ENCODE results near the gene NOS2. TPM values are rescaled to one million over a fixed set of nuclear protein-coding genes. Genes with fewer than 3 reads are reported as not detected.
A peak's percentile ranks its signal among the peaks of the same experiment; 100 is the strongest.

Gene NOS2
- total and polyA plus RNA-seq, 7 donors: 0.16 to 94.0 (median 2.2) TPM; not detected in 1

DNA sequence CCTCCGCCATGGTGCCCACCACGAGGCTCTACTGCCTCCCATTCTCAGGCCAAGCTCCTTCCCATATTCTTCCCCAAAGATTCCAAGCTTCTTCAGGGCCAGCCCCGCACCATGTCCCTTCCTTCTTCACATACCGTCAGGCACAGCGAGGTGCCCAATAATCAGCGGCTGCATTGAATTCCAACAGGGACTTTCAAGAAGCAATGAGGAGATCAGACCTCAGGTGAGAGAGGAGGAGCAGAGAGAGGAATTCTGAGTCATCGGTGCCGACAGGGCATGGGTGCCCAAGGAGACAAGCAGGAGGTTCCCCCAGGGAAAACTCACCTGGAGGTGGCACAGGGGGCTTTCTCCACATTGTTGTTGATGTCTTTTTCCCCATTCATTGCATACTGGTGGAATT lies 2.0 kb downstream of the NOS2 start:
- TF ChIP-seq, protein P1, sequence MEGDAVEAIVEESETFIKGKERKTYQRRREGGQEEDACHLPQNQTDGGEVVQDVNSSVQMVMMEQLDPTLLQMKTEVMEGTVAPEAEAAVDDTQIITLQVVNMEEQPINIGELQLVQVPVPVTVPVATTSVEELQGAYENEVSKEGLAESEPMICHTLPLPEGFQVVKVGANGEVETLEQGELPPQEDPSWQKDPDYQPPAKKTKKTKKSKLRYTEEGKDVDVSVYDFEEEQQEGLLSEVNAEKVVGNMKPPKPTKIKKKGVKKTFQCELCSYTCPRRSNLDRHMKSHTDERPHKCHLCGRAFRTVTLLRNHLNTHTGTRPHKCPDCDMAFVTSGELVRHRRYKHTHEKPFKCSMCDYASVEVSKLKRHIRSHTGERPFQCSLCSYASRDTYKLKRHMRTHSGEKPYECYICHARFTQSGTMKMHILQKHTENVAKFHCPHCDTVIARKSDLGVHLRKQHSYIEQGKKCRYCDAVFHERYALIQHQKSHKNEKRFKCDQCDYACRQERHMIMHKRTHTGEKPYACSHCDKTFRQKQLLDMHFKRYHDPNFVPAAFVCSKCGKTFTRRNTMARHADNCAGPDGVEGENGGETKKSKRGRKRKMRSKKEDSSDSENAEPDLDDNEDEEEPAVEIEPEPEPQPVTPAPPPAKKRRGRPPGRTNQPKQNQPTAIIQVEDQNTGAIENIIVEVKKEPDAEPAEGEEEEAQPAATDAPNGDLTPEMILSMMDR (IDR thresholded peaks at IDR 0.05): no peak
- 17 to 66% methylated on average over 8 of the region's 8 CpGs for WGBS, 2 donors
- Histone ChIP-seq H3K36me3 (no peaks in the 10 kb centered on the region), H3K9me3 (no peaks in the 10 kb centered on the region), H3K27me3 (peaks cover 0 to 12% (median 9%) of the 10 kb centered on the region in 3 donors), H3K4me3 (no peak overlapping the region), H3K27ac (no peak overlapping the region), H3K4me1 (peaks cover 0 to 8% (median 5%) of the 10 kb centered on the region in 4 donors)
- no peak for DNase-seq
- intact Hi-C loops (cut with DNase I): no loop called here

- no peak for TF ChIP-seq POLR2A (IDR thresholded peaks at IDR 0.05)
- TF ChIP-seq EP300 (IDR thresholded peaks at IDR 0.05): no peak
- TF ChIP-seq, protein P1 (IDR thresholded peaks at IDR 0.05): no peak
- no peak for TF ChIP-seq POLR2AphosphoS5 (IDR thresholded peaks at IDR 0.05)
- intact Hi-C loops (cut with DNase I): no loop called here
- 25 to 61% methylated on average over 9 of the region's 9 CpGs for WGBS, 2 donors
Observed at GRCh38 chr17:27797390-27798091, 2.8 kb downstream of the NOS2 start.

DNA sequence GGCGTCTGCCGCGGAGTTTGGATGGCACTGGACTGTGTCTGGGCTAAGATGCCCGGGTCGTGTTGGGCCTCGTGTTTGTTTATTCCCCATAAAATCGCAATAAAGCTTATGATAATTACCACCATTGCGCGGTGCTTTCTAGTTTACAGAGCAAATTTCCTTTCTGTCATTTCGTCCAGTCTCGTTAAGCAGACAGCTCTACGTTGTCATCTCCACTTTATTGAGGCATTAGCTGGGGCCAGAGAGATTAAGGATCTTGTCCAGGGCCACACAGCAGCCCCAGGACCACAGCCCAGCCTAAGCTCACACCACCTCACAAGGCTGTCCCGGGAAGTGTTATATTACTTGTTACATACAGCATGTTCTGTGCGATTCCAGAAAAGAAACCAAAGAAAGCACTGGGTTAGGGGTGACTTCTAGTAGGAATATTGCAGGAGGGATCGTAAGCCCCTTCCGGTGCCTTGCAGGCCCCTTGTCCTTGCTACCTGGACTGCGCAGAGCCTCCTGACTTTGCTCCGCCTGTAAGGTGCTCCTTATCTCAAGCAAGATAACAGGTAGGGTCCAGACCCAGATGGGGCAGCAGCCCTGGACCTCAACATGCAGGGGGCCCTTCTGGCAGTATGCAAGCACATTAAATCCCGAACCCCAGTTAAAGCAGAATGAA lies 6.3 kb downstream of the NOS2 start:
- TF ChIP-seq POLR2A (IDR thresholded peaks at IDR 0.05): no peak
- no peak for TF ChIP-seq POLR2AphosphoS5 (IDR thresholded peaks at IDR 0.05)
- H3K36me3 ChIP-seq: no peaks in the 10 kb centered on the region
- peaks cover 3 to 34% (median 30%) of the 10 kb centered on the region in 3 donors for H3K27me3 ChIP-seq
- WGBS, 2 donors: 8 to 27% methylated on average over 19 of the region's 19 CpGs
- DNase-seq: no peak
- peaks cover 0 to 12% (median 9%) of the 10 kb centered on the region in 4 donors for H3K4me1 ChIP-seq
- H3K27ac ChIP-seq: no peak overlapping the region
- H3K4me3 ChIP-seq: peak overlapping the region in 3 of 4 donors; percentile 28 to 43 (median 37)
- no peaks in the 10 kb centered on the region for H3K9me3 ChIP-seq
- intact Hi-C loops (cut with DNase I): no loop called here

More at GRCh38 chr17:27797390-27798091, 2.8 kb downstream of the NOS2 start:
- H3K36me3 ChIP-seq: no peaks in the 10 kb centered on the region
- peaks cover 0 to 21% (median 18%) of the 10 kb centered on the region in 3 donors for H3K27me3 ChIP-seq
- H3K27ac ChIP-seq: no peak overlapping the region
- no peaks in the 10 kb centered on the region for H3K9me3 ChIP-seq
- no peak overlapping the region for H3K4me3 ChIP-seq
- no peak for DNase-seq
- H3K4me1 ChIP-seq: peaks cover 0 to 12% (median 9%) of the 10 kb centered on the region in 4 donors

GRCh38 chr17:27793168-27793905 lies 7.0 kb downstream of the NOS2 start:
- H3K4me3 ChIP-seq: peak overlapping the region in 3 of 4 donors; percentile 28 to 43 (median 37)
- intact Hi-C loops (cut with DNase I): no loop called here
- H3K27ac ChIP-seq: no peak overlapping the region
- WGBS, 2 donors: 7 to 14% methylated on average over 58 of the region's 58 CpGs
- H3K9me3 ChIP-seq: no peaks in the 10 kb centered on the region
- DNase-seq: no peak
- H3K4me1 ChIP-seq: peaks cover 0 to 12% (median 9%) of the 10 kb centered on the region in 4 donors
- H3K36me3 ChIP-seq: no peaks in the 10 kb centered on the region
- peaks cover 3 to 34% (median 30%) of the 10 kb centered on the region in 3 donors for H3K27me3 ChIP-seq
- TF ChIP-seq EP300 (IDR thresholded peaks at IDR 0.05): no peak
- no peak for TF ChIP-seq POLR2AphosphoS5 (IDR thresholded peaks at IDR 0.05)
- TF ChIP-seq, protein P1 (IDR thresholded peaks at IDR 0.05): no peak
- TF ChIP-seq POLR2A (IDR thresholded peaks at IDR 0.05): no peak

- TF ChIP-seq POLR2AphosphoS5 (IDR thresholded peaks at IDR 0.05) (no peak), POLR2A (IDR thresholded peaks at IDR 0.05) (no peak), EP300 (IDR thresholded peaks at IDR 0.05) (no peak)
- TF ChIP-seq, protein P1 (IDR thresholded peaks at IDR 0.05): no peak
- H3K4me1 ChIP-seq: peaks cover 0 to 12% (median 9%) of the 10 kb centered on the region in 4 donors
- H3K36me3 ChIP-seq: no peaks in the 10 kb centered on the region
- H3K4me3 ChIP-seq: no peak overlapping the region
- H3K27me3 ChIP-seq: peaks cover 3 to 32% (median 30%) of the 10 kb centered on the region in 3 donors
- no peaks in the 10 kb centered on the region for H3K9me3 ChIP-seq
- no peak overlapping the region for H3K27ac ChIP-seq
- intact Hi-C loops (cut with DNase I): no loop called here
- no peak for DNase-seq
- 42 to 57% methylated on average over 3 of the region's 3 CpGs for WGBS, 2 donors
Observed at GRCh38 chr17:27792095-27792494, 8.2 kb downstream of the NOS2 start.
